GM12865 (cell line): ENCODE data around the gene IGFLR1.
A peak's percentile ranks its signal among the peaks of the same experiment; 100 is the strongest.

Experiments used
- DNase-seq: peaks from one replicate; pipeline ENCODE4 v3.0.0; 2010; ENCODE audit warnings: low read depth
- H3K4me3 ChIP-seq: 2 replicates; pipeline ENCODE4 v1.5.1; 2011; ENCODE audit warnings: mild to moderate bottlenecking, low read depth, low read length, control low read depth
- TF ChIP-seq, protein P1 (sequence below): IDR thresholded peaks from 2 replicates; pipeline ENCODE4 v1.5.1; 2011; ENCODE audit warnings: low read length, control low read depth, low read depth, inconsistent platforms; ENCODE audit not compliant: insufficient read depth; ENCODE audit errors: missing control alignments

The IGFLR1 gene

DNA sequence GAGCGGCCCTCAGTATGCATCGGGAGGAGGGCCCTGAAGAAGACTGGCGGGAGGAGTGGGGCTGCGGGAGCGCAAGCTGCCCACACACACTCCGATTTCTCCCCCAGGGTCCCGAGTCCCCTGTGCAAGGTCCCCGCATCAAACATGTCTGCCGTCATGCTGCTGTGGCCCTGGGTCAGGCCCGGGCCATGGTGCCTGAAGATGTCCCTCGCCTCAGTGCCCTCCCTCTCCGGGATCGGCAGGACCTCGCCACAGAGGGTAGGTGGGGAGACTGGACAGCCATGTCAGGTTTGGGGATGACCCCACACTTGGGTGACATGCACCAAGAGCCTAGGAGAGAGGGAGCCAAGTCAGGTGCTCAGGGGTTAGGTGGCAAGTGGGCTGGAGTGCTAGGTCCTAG is 19.8 kb downstream of the IGFLR1 start:
- no peak for DNase-seq
- no peak overlapping the region for H3K4me3 ChIP-seq
- TF ChIP-seq, protein P1, sequence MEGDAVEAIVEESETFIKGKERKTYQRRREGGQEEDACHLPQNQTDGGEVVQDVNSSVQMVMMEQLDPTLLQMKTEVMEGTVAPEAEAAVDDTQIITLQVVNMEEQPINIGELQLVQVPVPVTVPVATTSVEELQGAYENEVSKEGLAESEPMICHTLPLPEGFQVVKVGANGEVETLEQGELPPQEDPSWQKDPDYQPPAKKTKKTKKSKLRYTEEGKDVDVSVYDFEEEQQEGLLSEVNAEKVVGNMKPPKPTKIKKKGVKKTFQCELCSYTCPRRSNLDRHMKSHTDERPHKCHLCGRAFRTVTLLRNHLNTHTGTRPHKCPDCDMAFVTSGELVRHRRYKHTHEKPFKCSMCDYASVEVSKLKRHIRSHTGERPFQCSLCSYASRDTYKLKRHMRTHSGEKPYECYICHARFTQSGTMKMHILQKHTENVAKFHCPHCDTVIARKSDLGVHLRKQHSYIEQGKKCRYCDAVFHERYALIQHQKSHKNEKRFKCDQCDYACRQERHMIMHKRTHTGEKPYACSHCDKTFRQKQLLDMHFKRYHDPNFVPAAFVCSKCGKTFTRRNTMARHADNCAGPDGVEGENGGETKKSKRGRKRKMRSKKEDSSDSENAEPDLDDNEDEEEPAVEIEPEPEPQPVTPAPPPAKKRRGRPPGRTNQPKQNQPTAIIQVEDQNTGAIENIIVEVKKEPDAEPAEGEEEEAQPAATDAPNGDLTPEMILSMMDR = no peak

DNA sequence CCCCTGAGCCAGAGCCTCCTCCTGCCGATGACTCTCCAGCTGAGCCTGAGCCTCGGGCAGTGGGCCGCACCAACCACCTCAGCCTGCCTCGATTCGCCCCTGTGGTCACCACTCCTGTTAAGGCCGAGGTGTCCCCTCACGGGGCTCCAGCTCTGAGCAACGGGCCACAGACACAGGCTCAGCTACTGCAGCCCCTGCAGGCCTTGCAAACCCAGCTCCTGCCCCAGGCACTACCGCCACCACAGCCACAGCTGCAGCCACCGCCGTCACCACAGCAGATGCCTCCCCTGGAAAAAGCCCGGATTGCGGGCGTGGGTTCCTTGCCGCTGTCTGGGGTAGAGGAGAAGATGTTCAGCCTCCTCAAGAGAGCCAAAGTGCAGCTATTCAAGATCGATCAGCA is 20.9 kb downstream of the IGFLR1 start:
- DNase-seq = no peak

DNA sequence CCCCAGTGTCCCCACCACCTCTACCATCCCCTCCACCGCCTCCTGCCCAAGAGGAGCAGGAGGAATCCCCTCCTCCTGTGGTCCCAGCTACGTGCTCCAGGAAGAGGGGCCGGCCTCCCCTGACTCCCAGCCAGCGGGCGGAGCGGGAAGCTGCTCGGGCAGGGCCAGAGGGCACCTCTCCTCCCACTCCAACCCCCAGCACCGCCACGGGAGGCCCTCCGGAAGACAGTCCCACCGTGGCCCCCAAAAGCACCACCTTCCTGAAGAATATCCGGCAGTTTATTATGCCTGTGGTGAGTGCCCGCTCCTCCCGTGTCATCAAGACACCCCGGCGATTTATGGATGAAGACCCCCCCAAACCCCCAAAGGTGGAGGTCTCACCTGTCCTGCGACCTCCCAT is 21.6 kb downstream of the IGFLR1 start:
- DNase-seq = no peak
- H3K4me3 ChIP-seq = no peak overlapping the region
- TF ChIP-seq, protein P1 = no peak

More for the DNA sequence above, 20.9 kb downstream of the IGFLR1 start:
- TF ChIP-seq, protein P1 = no peak
- H3K4me3 ChIP-seq = no peak overlapping the region

DNA sequence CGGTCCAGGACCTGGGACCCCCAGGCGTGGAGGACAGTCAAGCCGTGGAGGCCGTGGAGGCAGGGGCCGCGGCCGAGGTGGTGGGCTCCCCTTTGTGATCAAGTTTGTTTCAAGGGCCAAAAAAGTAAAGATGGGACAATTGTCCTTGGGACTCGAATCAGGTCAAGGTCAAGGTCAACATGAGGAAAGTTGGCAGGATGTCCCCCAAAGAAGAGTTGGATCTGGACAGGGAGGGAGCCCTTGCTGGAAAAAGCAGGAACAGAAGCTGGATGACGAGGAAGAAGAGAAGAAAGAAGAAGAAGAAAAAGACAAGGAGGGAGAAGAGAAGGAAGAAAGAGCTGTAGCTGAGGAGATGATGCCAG is 22.1 kb downstream of the IGFLR1 start:
- H3K4me3 ChIP-seq = no peak overlapping the region
- TF ChIP-seq, protein P1 = no peak
- DNase-seq = no peak

DNA sequence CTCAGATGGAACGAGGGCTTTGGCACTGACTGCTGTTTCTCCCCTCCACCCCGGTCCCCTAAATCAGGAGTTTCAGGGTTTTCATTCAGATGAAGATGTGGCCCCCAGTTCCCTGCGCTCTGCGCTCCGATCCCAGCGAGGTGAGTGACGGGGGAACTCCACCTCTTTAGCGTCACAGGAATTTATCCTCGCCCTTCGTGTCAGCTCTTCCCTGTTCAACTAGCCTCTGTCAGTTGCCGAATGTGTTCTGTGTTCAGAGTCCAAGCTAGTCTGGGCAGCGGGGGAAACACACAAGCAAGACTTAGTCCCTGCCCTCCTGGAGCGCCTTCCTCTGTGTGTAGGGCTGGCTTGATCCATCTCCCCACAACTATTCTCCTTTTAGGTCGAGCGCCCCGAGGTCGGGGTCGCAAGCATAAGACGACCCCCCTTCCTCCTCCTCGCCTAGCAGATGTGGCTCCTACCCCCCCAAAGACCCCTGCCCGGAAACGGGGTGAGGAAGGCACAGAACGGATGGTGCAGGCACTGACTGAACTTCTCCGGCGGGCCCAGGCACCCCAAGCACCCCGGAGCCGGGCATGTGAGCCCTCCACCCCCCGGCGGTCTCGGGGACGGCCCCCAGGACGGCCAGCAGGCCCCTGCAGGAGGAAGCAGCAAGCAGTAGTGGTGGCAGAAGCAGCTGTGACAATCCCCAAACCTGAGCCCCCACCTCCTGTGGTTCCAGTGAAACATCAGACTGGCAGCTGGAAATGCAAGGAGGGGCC is 22.7 kb downstream of the IGFLR1 start:
- H3K4me3 ChIP-seq = peak overlapping the region; percentile 85
- TF ChIP-seq, protein P1 = no peak
- DNase-seq = no peak

DNA sequence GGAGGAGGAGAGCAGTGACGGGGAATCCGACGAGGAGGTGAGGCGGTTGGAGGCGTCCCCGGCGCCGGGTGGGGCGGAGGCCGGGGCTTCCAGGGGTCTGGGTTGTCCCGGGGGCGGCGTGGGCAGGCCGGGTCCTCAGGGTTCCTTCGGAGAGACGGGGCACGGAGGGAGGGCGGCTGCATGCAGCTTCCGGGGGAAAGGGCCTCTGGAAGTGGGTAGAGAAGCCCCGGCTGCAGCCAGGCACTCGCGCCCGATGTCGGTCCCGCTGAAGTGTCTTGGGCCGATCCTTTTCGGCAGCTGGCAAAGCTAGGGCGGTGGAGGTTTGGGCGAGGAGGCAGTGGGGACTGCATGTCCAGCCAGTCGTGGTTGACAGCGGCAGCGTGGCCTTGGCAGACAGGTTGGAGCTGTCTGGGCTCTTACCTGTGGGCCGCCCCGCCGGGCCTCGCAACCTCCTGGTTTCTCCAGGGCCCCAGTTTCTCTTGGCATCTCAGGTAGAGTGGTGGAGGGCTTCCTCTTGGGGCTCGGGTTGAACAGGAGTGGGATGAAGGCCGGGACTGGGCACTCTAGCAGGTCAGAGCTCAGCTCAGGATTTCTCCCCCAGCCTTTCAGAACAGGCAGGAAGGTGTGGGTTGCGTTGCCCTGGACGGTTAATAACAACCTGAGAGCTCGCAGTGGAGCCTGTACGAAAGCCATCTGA is 23.8 kb downstream of the IGFLR1 start:
- TF ChIP-seq, protein P1 = no peak
- DNase-seq = peak; percentile 65
- H3K4me3 ChIP-seq = peak overlapping the region; percentile 85
